SK-N-SH (cell line): ENCODE measurements around the gene KMT2A. TPM values are rescaled to one million over a fixed set of nuclear protein-coding genes. Genes with fewer than 3 reads are reported as not detected.

Experiments
- CTCF ChIA-PET: fragments of 300-600, 350-600 bp; formaldehyde crosslinking; extraction: SDS; loops from one replicate; lab custom pipeline; 2021; lab: Yijun Ruan, JAX
- POLR2A ChIA-PET: fragments of 350-600 bp; sonication (Branson Sonifier 250); formaldehyde crosslinking; extraction: SDS; loops from one replicate; lab custom pipeline; 2020; ENCODE audit warnings: antibody characterized with exemption, inconsistent platforms; lab: Yijun Ruan, JAX
- DNase-seq: peaks from one replicate; pipeline ENCODE4 v3.0.0; 2012
- H2AFZ ChIP-seq: fragments of 200-600 bp; sonication (generic); 2 replicates; pipeline ENCODE4 v1.8.1; 2016; ENCODE audit warnings: antibody characterized with exemption, mild to moderate bottlenecking, low read depth
- H3F3A ChIP-seq: fragments of 200-600 bp; sonication (generic); replicated peaks from 2 replicates; pipeline ENCODE3; 2016; ENCODE audit warnings: antibody characterized with exemption, mild to moderate bottlenecking; ENCODE audit not compliant: insufficient read depth
- H3K27ac ChIP-seq, 2 experiments: fragments of 200-500 bp in 1 of 2; fragments of 200-600 bp in 1 of 2; sonication (Bioruptor generic) in 1 of 2; sonication (generic), shearing (Covaris generic) in 1 of 2; 2 replicates each; pipeline versions ENCODE4 v1.5.1 to v1.6.1; 2014 to 2016; ENCODE audit warnings: low read depth in 2 of 2, inconsistent platforms in 1 of 2, low read length in 1 of 2, mild to moderate bottlenecking in 1 of 2, mixed read lengths in 1 of 2
- H3K27me3 ChIP-seq: fragments of 200-600 bp; sonication (generic), shearing (Covaris generic); 2 replicates; pipeline ENCODE4 v1.6.1; 2016; ENCODE audit warnings: mixed run types; ENCODE audit not compliant: insufficient read depth
- H3K36me3 ChIP-seq, 2 experiments: fragments of 200-500 bp in 1 of 2; fragments of 200-600 bp in 1 of 2; sonication (Bioruptor generic) in 1 of 2; sonication (generic) in 1 of 2; replicated peaks in 1 of 2; 2 replicates each; pipeline versions ENCODE3 to v1.5.1; 2014 to 2016; ENCODE audit warnings: low read length in 1 of 2, mild to moderate bottlenecking in 1 of 2; ENCODE audit not compliant: insufficient read depth in 2 of 2, control insufficient read depth in 1 of 2
- H3K4me1 ChIP-seq, 2 experiments: fragments of 200-500 bp in 1 of 2; fragments of 200-600 bp in 1 of 2; sonication (Bioruptor generic) in 1 of 2; sonication (generic), shearing (Covaris generic) in 1 of 2; 2 replicates each; pipeline versions ENCODE4 v1.5.1 to v1.6.1; 2014 to 2016; ENCODE audit warnings: low read depth in 1 of 2, low read length in 1 of 2, mixed run types in 1 of 2; ENCODE audit not compliant: insufficient read depth in 2 of 2, control insufficient read depth in 1 of 2
- H3K4me2 ChIP-seq: fragments of 200-600 bp; sonication (generic), shearing (Covaris generic); 2 replicates; pipeline ENCODE4 v1.6.1; 2017; ENCODE audit warnings: mixed run types
- H3K4me3 ChIP-seq, 2 experiments: fragments of 200-500 bp in 1 of 2; fragments of 200-600 bp in 1 of 2; sonication (Bioruptor generic) in 1 of 2; sonication (generic), shearing (Covaris generic) in 1 of 2; 2 replicates each; pipeline versions ENCODE4 v1.5.1 to v1.8.1; 2014 to 2016; ENCODE audit warnings: low read depth in 2 of 2, inconsistent platforms in 1 of 2, low read length in 1 of 2, mild to moderate bottlenecking in 1 of 2, mixed read lengths in 1 of 2, moderate library complexity in 1 of 2
- H3K79me2 ChIP-seq: fragments of 200-600 bp; sonication (generic); 2 replicates; pipeline ENCODE4 v1.8.1; 2017; ENCODE audit warnings: mild to moderate bottlenecking; ENCODE audit not compliant: insufficient read depth
- H3K9ac ChIP-seq: fragments of 200-600 bp; sonication (generic); 2 replicates; pipeline ENCODE4 v1.6.1; 2017; ENCODE audit warnings: mixed run types
- H3K9me2 ChIP-seq: fragments of 200-600 bp; sonication (generic); 2 replicates; pipeline ENCODE4 v1.6.1; 2017; ENCODE audit warnings: mixed run types
- H3K9me3 ChIP-seq: fragments of 200-600 bp; sonication (generic); 2 replicates; pipeline ENCODE4 v1.6.1; 2017; ENCODE audit warnings: mixed run types, mild to moderate bottlenecking, moderate library complexity
- H4K20me1 ChIP-seq: fragments of 200-600 bp; sonication (generic); 2 replicates; pipeline ENCODE4 v1.6.1; 2017; ENCODE audit warnings: mild to moderate bottlenecking, mixed run types; ENCODE audit not compliant: insufficient read depth
- CHD2 ChIP-seq: fragments of 150-350 bp; IDR thresholded peaks from 2 replicates; pipeline ENCODE4 v1.6.1; 2018; ENCODE audit warnings: low read length; ENCODE audit not compliant: partially characterized antibody
- CTCF ChIP-seq: fragments of 200-600 bp; sonication (generic); IDR thresholded peaks from 2 replicates; pipeline ENCODE4 v1.6.1; 2017; ENCODE audit warnings: antibody characterized with exemption, mild to moderate bottlenecking, moderate library complexity
- EP300 ChIP-seq, 2 experiments: IDR thresholded peaks; 2 replicates each; pipeline versions ENCODE4 v1.4.0 to v1.6.1; 2012; ENCODE audit warnings: borderline replicate concordance in 1 of 2, low read depth in 1 of 2, low read length in 1 of 2
- EZH2phosphoT487 ChIP-seq: fragments of 200-600 bp; sonication (generic); IDR thresholded peaks from 2 replicates; pipeline ENCODE4 v1.6.1; 2017; ENCODE audit warnings: low read depth, mixed run types, mild to moderate bottlenecking, antibody characterized with exemption, moderate library complexity, borderline replicate concordance
- FOXM1 ChIP-seq: IDR thresholded peaks from 2 replicates; pipeline ENCODE4 v1.4.0; 2012; ENCODE audit warnings: low read depth, mild to moderate bottlenecking
- GATA2 ChIP-seq: sonication (generic); formaldehyde crosslinking; IDR thresholded peaks from 2 replicates; pipeline ENCODE4 v1.5.0; 2020; ENCODE audit warnings: mild to moderate bottlenecking, missing genetic modification reagents
- MAX ChIP-seq: IDR thresholded peaks from 2 replicates; pipeline ENCODE4 v1.4.0; 2012; ENCODE audit warnings: low read depth
- MEF2A ChIP-seq: IDR thresholded peaks from 2 replicates; pipeline ENCODE4 v1.4.0; 2012; ENCODE audit warnings: low read depth, borderline replicate concordance
- MXI1 ChIP-seq: IDR thresholded peaks from 2 replicates; pipeline ENCODE4 v1.6.1; 2012; ENCODE audit warnings: mild to moderate bottlenecking, low read depth, low read length, improper control_type of control experiment
- NFIC ChIP-seq: IDR thresholded peaks from 2 replicates; pipeline ENCODE4 v1.4.0; 2012; ENCODE audit warnings: borderline replicate concordance
- POLR2AphosphoS5 ChIP-seq: IDR thresholded peaks from 2 replicates; pipeline ENCODE4 v1.6.1; 2012; ENCODE audit warnings: low read depth, low read length
- RCOR1 ChIP-seq: fragments of 150-350 bp; IDR thresholded peaks from 2 replicates; pipeline ENCODE4 v1.6.1; 2017; ENCODE audit warnings: antibody characterized with exemption, low read length
- SIN3A ChIP-seq: IDR thresholded peaks from 2 replicates; pipeline ENCODE4 v1.6.1; 2012; ENCODE audit warnings: low read depth, mild to moderate bottlenecking, low read length, moderate library complexity, borderline replicate concordance
- SMC3 ChIP-seq: IDR thresholded peaks from 2 replicates; pipeline ENCODE4 v1.6.1; 2012; ENCODE audit warnings: low read depth, low read length, improper control_type of control experiment
- TAF1 ChIP-seq: IDR thresholded peaks from 2 replicates; pipeline ENCODE4 v1.6.1; 2012; ENCODE audit warnings: low read depth, mild to moderate bottlenecking, low read length, moderate library complexity, borderline replicate concordance
- USF2 ChIP-seq: fragments of 150-350 bp; IDR thresholded peaks from 2 replicates; pipeline ENCODE4 v1.6.1; 2017; ENCODE audit warnings: antibody characterized with exemption, low read length, low read depth, borderline replicate concordance
- ZBTB33 ChIP-seq: IDR thresholded peaks from 2 replicates; pipeline ENCODE4 v1.4.0; 2012; ENCODE audit warnings: low read depth, borderline replicate concordance
- WGBS: methylation state at CpG from one replicate; pipeline ENCODE4 v1.1.6; 2017; ENCODE audit warnings: low lambda C conversion rate; 5-methylcytosine and 5-hydroxymethylcytosine counted together
- polyA plus RNA-seq, 3 experiments: library from polyadenylated mRNA; depleted of rRNA; stranded (reverse); fragments of >200 nt; gene quantifications; 2 replicates each; pipeline ENCODE4 v1.2.3, GENCODE V29; 2012

Gene KMT2A
- polyA plus RNA-seq, 1 of the 3 experiments (the other 2 are of a cell fraction): 15.7 TPM

- TF ChIP-seq MXI1 (no peak), ZBTB33 (peak; percentile 53; the same call in 1 of the 2 replicates), SMC3 (no peak), EZH2phosphoT487 (no peak), CHD2 (peak; percentile 91), GATA2 (CRISPR knock-in tag) (no peak), MAX (no peak; the same call in 1 of the 2 replicates), NFIC (no peak), RCOR1 (no peak; the same call in 1 of the 2 replicates), MEF2A (0 out of 2 replicates have a peak, but pooled peaks have one; percentile 23), POLR2AphosphoS5 (peak; percentile 61)
Observed at GRCh38 chr11:118435893-118436624, at the start of gene KMT2A (continued).

- no peaks in the 10 kb centered on the region for H3K9me3 ChIP-seq
- no peak for DNase-seq
- ChIA-PET CTCF (no interaction called here), POLR2A (no interaction called here)
- TF ChIP-seq NFIC (no peak), TAF1 (no peak), SMC3 (no peak), EZH2phosphoT487 (no peak), SIN3A (no peak), RCOR1 (no peak), ZBTB33 (no peak), POLR2AphosphoS5 (no peak), CHD2 (no peak), EP300 (IDR thresholded peaks at IDR 0.05; ENCODE audit: borderline replicate concordance in 1 of 2, low read depth in 1 of 2, low read length in 1 of 2) (no peak), USF2 (no peak), FOXM1 (no peak), CTCF (no peak)
- H4K20me1 ChIP-seq: no peaks in the 10 kb centered on the region
- H3K9me2 ChIP-seq: no peaks in the 10 kb centered on the region
- WGBS: 92% methylated on average over 6 of the region's 6 CpGs
- H3K79me2 ChIP-seq: no peaks in the 10 kb centered on the region
- peaks cover 0 to 4% of the 10 kb centered on the region in 2 experiments; a peak in 2 of 4 replicates for H3K4me1 ChIP-seq
- no peak overlapping the region for H2AFZ ChIP-seq
- H3F3A ChIP-seq: peaks cover 22% of the 10 kb centered on the region
- H3K9ac ChIP-seq: no peak overlapping the region
- no peaks in the 10 kb centered on the region for H3K27me3 ChIP-seq
- no peak overlapping the region for H3K4me3 ChIP-seq
- no peak overlapping the region for H3K27ac ChIP-seq
- H3K36me3 ChIP-seq: peaks cover 48 to 52% of the 10 kb centered on the region in 2 experiments
- no peak overlapping the region for H3K4me2 ChIP-seq
Observed at GRCh38 chr11:118396097-118396501, 40.2 kb upstream of the KMT2A start.
